GM20000 (cell line): ENCODE measurements around the gene B4GALT6.

Source experiments
- DNase-seq: peaks from one replicate; pipeline ENCODE4 v3.0.0; 2012; ENCODE audit warnings: low spot score
- CTCF ChIP-seq: IDR thresholded peaks from 2 replicates; pipeline ENCODE4 v1.5.1; 2012; ENCODE audit warnings: mild to moderate bottlenecking, control low read depth; ENCODE audit errors: extremely low read depth, missing control alignments

B4GALT6 gene

DNA sequence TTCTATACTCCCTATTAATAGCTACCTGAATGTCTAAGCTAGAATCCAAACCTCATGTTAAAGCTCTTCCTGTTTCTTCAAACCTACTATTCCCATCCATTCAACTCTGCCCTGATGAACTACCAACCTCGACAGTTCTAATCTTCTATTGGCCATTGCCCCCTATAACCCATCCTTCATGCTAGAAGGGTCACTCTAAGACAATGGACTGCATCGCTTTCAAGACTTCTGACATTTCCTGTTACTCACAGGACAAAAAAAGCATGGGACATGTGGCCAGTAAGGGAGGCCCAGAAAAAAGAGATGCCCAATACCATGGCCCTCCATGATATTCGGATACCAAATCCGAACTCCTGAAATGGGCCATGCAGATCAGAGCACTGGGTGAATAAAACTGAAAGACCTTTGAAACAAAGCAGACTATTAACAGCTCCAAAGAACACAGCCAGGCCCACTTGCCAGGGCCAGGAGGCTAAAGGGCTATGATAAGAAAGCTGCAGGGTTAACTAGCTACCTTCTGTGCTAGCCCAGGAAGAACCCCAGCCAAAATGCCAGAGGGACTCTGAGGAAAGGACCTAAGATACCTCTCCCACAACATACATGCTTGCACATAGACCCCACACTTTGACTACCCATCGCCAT, 4.5 kb downstream of the B4GALT6 start:
- no peak for TF ChIP-seq CTCF
- DNase-seq: no peak

- no peak for DNase-seq
These were observed 5.1 kb downstream of the B4GALT6 start for GRCh38 chr18:31679133-31679742.

DNA sequence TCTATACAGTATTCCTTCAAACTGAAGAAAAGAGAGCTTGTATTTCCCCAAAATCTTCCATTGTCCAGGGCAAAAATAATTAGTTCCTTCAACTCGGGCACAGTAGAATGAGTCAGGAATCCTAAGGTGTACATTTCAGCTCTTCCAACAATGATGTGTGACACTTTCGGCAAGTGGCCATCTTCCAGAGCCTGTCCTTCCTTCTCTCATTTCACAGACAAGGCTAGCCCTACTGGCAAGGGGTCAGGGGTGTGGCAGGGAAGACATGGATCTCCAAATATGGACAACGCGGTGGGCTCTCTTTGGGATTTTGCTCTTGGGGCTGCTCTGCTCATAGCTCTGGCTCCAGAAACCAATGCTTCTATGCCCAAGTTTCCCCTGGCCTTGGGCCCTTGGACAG, 6.0 kb downstream of the B4GALT6 start:
- no peak for DNase-seq

More at GRCh38 chr18:31679133-31679742, 5.1 kb downstream of the B4GALT6 start:
- TF ChIP-seq CTCF: no peak

DNA sequence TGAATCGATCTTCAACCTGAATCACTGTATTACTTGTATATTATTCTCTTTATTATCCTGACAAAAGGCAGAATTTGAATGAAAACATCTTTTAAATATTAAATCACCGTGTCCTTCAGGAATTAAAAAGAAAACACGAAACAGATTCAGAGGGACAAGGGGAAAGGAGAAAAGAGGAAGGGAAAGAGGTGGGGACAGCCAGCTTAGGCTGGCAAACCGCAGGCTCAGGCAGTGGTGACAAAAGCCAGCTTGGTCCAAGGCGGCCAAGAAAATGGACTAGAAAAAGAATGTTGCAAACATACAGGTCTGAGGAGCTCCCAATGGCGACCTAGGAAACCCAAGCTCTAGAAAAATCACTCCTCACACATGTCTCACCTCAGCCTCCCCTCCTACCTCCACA, 6.8 kb downstream of the B4GALT6 start:
- no peak for TF ChIP-seq CTCF
- DNase-seq: no peak

More for the DNA sequence above, 6.0 kb downstream of the B4GALT6 start:
- TF ChIP-seq CTCF: no peak

- TF ChIP-seq CTCF: no peak
- DNase-seq: no peak
These were observed 9.0 kb downstream of the B4GALT6 start for GRCh38 chr18:31675404-31675803.

GRCh38 chr18:31672628-31673135, 11.7 kb downstream of the B4GALT6 start:
- no peak for TF ChIP-seq CTCF

DNA sequence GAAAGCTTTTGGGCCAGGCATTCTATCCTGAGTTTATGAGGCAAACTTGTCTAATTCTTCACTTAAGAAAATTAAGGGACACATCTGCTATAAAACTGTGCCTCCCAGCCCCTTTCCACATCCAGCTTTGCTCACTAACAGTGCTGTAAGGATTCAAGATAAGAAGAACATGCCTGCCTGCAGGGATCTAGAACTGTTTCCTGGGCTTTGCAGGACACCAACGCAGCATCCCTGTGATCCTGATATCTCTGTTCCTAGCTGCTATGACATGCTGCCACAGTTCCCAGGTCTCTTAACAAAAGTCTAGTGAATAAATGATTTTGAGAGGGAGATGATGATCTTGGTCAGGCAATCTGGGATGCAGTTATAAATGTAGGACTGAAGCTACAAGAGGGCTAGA, 12.4 kb downstream of the B4GALT6 start:
- DNase-seq: no peak
- no peak for TF ChIP-seq CTCF

More at GRCh38 chr18:31672628-31673135, 11.7 kb downstream of the B4GALT6 start:
- no peak for DNase-seq
